Activated CD4-positive, alpha-beta T cell treated with anti-CD3 and anti-CD28 coated beads for 36 hours (primary cell): ENCODE results near the gene SLIT1. TPM values are rescaled to one million over a fixed set of nuclear protein-coding genes. Genes with fewer than 3 reads are reported as not detected.

Experiments
- ATAC-seq: fragments of 200-7000 bp; cut with Tn5 transposase; one replicate; pipeline ENCODE4 v1.10.0; 2021; ENCODE audit warnings: mild to moderate bottlenecking, moderate library complexity
- CTCF ChIA-PET: fragments of 350-600 bp; sonication (Branson Sonifier 250); formaldehyde crosslinking; loops from one replicate; lab custom pipeline; 2021; ENCODE audit warnings: antibody characterized with exemption; lab: Charles Lee
- POLR2A ChIA-PET: fragments of 350-600 bp; sonication (Branson Sonifier 250); formaldehyde crosslinking; loops from one replicate; lab custom pipeline; 2021; ENCODE audit warnings: antibody characterized with exemption, inconsistent platforms; lab: Charles Lee
- DNase-seq: peaks from one replicate; pipeline ENCODE4 v3.0.0-alpha.2; 2020
- H3K27ac Mint-ChIP-seq: one replicate; pipeline ENCODE4 v1.8.0; 2021; ENCODE audit warnings: mixed read lengths
- H3K27me3 Mint-ChIP-seq: one replicate; pipeline ENCODE4 v1.8.0; 2021; ENCODE audit warnings: mixed read lengths
- H3K36me3 Mint-ChIP-seq: one replicate; pipeline ENCODE4 v1.8.0; 2021; ENCODE audit warnings: low read depth, mixed read lengths
- H3K4me1 Mint-ChIP-seq: one replicate; pipeline ENCODE4 v1.8.0; 2021; ENCODE audit warnings: mixed read lengths
- H3K4me3 Mint-ChIP-seq: one replicate; pipeline ENCODE4 v1.8.0; 2021; ENCODE audit warnings: mild to moderate bottlenecking, moderate library complexity, mixed read lengths
- H3K9me3 Mint-ChIP-seq: one replicate; pipeline ENCODE4 v1.8.0; 2021; ENCODE audit warnings: low read depth, mixed read lengths
- intact Hi-C, 2 experiments: fragments of 100-400 bp; cut with DNase I in 1 of 2; cut with micrococcal nuclease in 1 of 2; formaldehyde crosslinking; loops; one replicate each; pipeline versions ENCODE4 v1.14.2 to v1.15.1; 2022 to 2024; cut with DNase I, micrococcal nuclease
- total RNA-seq, 2 experiments: library from RNA; stranded (reverse); gene quantifications; one replicate each; pipeline ENCODE4 v1.2.3, GENCODE V29; 2021

Gene SLIT1
- total RNA-seq, 2 experiments from 2014 or later = 0.94 to 1.4 TPM

- DNase-seq (no peak), ATAC-seq (no peak)
- peaks cover 2% of the 10 kb centered on the region for H3K27me3 Mint-ChIP-seq
- ChIA-PET POLR2A (no interaction called here), CTCF (no interaction called here)
- intact Hi-C loops = no loop called here
- H3K27ac Mint-ChIP-seq = no peak overlapping the region
- no peaks in the 10 kb centered on the region for H3K9me3 Mint-ChIP-seq
- no peaks in the 10 kb centered on the region for H3K4me1 Mint-ChIP-seq
- no peaks in the 10 kb centered on the region for H3K36me3 Mint-ChIP-seq
- H3K4me3 Mint-ChIP-seq = no peak overlapping the region
These were observed 46.9 kb downstream of the SLIT1 start for GRCh38 chr10:97138846-97139245.

DNA sequence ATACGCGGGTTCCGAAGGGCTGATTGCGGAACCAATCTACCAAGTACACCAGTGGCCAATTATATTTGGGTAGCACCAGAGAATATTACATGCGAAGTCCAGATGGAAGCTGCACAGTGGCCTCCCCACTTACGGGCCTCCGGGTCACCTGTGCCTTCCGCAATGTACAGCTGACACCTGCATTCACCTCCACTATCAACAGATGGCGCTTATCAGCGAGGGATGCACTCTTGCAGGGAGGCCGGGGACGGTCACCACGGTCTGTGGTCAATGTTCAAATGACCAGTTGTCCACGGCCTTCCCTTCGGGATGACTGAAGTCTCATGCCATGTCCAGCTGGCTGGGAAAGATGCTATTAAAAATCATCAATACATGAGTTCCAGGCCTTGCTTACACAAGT lies 47.6 kb downstream of the SLIT1 start:
- intact Hi-C loops = no loop called here
- no peaks in the 10 kb centered on the region for H3K9me3 Mint-ChIP-seq
- no peak overlapping the region for H3K27ac Mint-ChIP-seq
- ATAC-seq (no peak), DNase-seq (no peak)
- peaks cover 2% of the 10 kb centered on the region for H3K27me3 Mint-ChIP-seq
- H3K36me3 Mint-ChIP-seq = no peaks in the 10 kb centered on the region
- H3K4me3 Mint-ChIP-seq = no peak overlapping the region
- H3K4me1 Mint-ChIP-seq = no peaks in the 10 kb centered on the region
- ChIA-PET CTCF (interaction anchor here (1.4 to 2.6 kb wide), 3 partner anchors 65 to 100 kb away, joined by 4 to 13 read pairs (median 5); no protein-coding TSS in a partner anchor), POLR2A (no interaction called here)

DNA sequence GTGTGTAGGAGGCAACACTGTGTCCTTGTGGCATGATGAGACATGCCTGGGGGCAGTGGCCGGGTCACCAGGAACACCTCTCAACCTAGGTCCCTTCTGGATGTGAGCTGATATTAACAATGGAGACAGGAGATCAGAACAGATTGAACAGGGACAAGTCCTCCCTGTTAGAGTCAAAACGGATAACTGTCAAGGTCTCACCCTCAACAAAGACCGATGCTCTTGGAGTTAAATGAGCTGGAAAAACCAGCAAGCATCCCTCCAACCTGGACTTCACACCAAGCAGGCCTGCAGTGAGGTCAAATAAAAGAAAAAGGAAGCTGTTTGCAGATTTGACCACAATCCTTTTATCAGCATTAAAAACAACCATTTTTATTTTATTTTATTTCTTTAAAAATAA lies 49.0 kb downstream of the SLIT1 start:
- ChIA-PET POLR2A (no interaction called here), CTCF (interaction anchor here (1.3 to 2.6 kb wide), 5 partner anchors 20 to 102 kb away, joined by 3 to 13 read pairs (median 4); no protein-coding TSS in a partner anchor)
- H3K9me3 Mint-ChIP-seq = no peaks in the 10 kb centered on the region
- H3K27ac Mint-ChIP-seq = no peak overlapping the region
- H3K36me3 Mint-ChIP-seq = no peaks in the 10 kb centered on the region
- no peak overlapping the region for H3K4me3 Mint-ChIP-seq
- H3K4me1 Mint-ChIP-seq = no peaks in the 10 kb centered on the region
- ATAC-seq (no peak), DNase-seq (no peak)
- peaks cover 2% of the 10 kb centered on the region for H3K27me3 Mint-ChIP-seq
- intact Hi-C loops = no loop called here

DNA sequence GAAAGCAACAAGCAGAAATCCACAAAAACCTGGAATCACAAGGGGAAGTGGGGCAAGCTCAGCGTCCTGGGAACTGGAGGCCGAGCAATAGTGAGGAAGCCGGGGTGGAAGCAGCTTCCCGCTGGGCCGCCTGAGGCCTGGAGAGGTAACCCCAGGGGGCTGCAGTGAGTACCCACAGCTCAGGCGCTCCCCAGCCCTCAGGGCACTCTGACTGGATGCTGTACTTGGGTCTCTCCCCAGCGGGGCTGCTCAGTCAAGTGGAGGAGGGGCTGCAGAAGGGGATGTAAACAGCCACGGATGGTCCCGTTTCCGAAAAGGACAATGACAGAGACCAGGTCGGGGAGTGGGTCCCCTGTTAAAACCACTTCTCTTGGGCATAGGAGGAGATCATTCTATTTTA lies 50.3 kb downstream of the SLIT1 start:
- no peak overlapping the region for H3K4me3 Mint-ChIP-seq
- ChIA-PET CTCF (interaction anchor here (0.6 kb wide), 1 partner anchor 431 kb away, joined by 3 read pairs; no protein-coding TSS in a partner anchor), POLR2A (no interaction called here)
- ATAC-seq (no peak), DNase-seq (no peak)
- intact Hi-C loops = no loop called here
- H3K36me3 Mint-ChIP-seq = no peaks in the 10 kb centered on the region
- H3K27ac Mint-ChIP-seq = no peak overlapping the region
- no peaks in the 10 kb centered on the region for H3K9me3 Mint-ChIP-seq
- no peaks in the 10 kb centered on the region for H3K4me1 Mint-ChIP-seq
- no peaks in the 10 kb centered on the region for H3K27me3 Mint-ChIP-seq

- no peaks in the 10 kb centered on the region for H3K4me1 Mint-ChIP-seq
- ATAC-seq = no peak
These were observed 50.8 kb downstream of the SLIT1 start for GRCh38 chr10:97134983-97135382.

GRCh38 chr10:97134110-97134509 lies 51.6 kb downstream of the SLIT1 start:
- Mint-ChIP-seq H3K9me3 (no peaks in the 10 kb centered on the region), H3K27ac (no peak overlapping the region), H3K27me3 (no peaks in the 10 kb centered on the region), H3K4me1 (no peaks in the 10 kb centered on the region), H3K36me3 (no peaks in the 10 kb centered on the region), H3K4me3 (no peak overlapping the region)
- ATAC-seq (no peak), DNase-seq (no peak)
- POLR2A ChIA-PET = no interaction called here
- intact Hi-C loops = no loop called here
- CTCF ChIA-PET = no interaction called here

More at GRCh38 chr10:97134983-97135382, 50.8 kb downstream of the SLIT1 start:
- ChIA-PET CTCF (no interaction called here), POLR2A (no interaction called here)
- no peak for DNase-seq
- intact Hi-C loops = no loop called here
- H3K36me3 Mint-ChIP-seq = no peaks in the 10 kb centered on the region
- H3K27ac Mint-ChIP-seq = no peak overlapping the region
- H3K27me3 Mint-ChIP-seq = no peaks in the 10 kb centered on the region
- no peak overlapping the region for H3K4me3 Mint-ChIP-seq
- H3K9me3 Mint-ChIP-seq = no peaks in the 10 kb centered on the region

DNA sequence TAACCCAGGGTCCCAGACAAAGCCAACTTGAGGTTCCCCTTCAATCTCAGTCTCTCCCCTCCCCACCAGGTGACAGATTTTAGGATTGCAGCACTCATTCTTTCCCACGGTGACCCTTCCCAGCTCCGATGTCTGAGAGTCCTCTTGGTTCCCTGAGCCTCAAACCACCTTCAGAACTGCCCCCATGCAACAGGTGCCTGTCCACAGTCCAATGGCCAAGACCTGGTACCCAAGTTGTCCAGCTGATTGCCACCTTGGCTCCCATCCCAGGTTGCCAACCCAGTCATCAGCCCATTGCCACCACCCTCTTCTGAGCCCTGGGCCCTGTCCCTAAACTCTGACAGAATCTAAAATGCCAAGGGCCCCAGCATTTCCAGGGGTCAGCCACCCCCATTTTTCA lies 53.5 kb downstream of the SLIT1 start:
- ChIA-PET CTCF (interaction anchor here (0.5 to 1.1 kb wide), 3 partner anchors 16 to 107 kb away, joined by 3 to 4 read pairs (median 3); no protein-coding TSS in a partner anchor), POLR2A (no interaction called here)
- Mint-ChIP-seq H3K4me1 (no peaks in the 10 kb centered on the region), H3K4me3 (no peak overlapping the region), H3K36me3 (no peaks in the 10 kb centered on the region), H3K27ac (no peak overlapping the region), H3K27me3 (no peaks in the 10 kb centered on the region), H3K9me3 (no peaks in the 10 kb centered on the region)
- intact Hi-C loops = no loop called here
- ATAC-seq (no peak), DNase-seq (no peak)

DNA sequence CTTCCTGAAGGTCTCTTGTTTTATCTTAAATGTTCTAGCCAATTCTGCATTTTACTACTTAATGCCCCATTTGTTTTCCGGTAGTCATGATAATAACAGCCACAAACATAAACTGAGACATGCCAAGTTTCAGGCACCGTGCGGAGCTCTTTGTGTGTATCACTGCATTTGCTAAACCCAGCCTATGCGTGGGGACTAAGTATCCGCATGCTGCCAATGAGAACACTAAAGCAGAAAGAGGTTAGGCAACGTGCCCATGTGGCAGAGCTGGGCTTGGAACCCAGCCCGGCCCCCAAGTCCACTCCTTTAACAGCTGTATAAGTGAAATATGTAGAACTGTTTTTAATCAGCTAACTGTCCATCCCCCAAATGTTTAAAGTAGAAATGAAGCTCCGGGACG lies 54.1 kb downstream of the SLIT1 start:
- ChIA-PET CTCF (interaction anchor here (0.7 to 1.1 kb wide), 3 partner anchors 27 to 106 kb away, joined by 3 to 5 read pairs (median 4); no protein-coding TSS in a partner anchor), POLR2A (no interaction called here)
- DNase-seq = no peak
- Mint-ChIP-seq H3K4me1 (no peaks in the 10 kb centered on the region), H3K27me3 (no peaks in the 10 kb centered on the region), H3K9me3 (no peaks in the 10 kb centered on the region), H3K27ac (no peak overlapping the region), H3K4me3 (no peak overlapping the region), H3K36me3 (no peaks in the 10 kb centered on the region)
- ATAC-seq = no peak
- intact Hi-C loops = no loop called here

DNA sequence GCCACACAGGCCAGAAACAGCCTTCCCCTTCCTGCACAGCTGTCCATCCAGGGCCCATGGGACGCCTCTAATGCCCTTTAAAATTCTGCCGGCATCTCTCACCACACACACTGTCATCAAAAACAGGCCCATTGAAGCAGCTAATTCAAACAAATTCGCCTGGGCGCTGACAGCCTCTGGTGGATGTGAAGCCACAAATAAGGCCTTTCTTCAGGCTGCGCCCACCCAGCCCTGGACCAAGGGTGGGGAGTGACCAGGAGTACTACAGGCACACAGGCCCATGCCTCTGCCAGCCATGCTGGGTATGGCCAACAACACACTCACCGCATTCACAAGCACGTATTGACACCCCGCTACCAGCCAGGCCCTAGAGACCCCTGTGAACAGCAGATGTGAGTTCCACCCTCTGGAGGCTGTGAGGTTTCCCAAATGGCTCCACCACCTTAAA lies 54.6 kb downstream of the SLIT1 start:
- ATAC-seq = no peak
- CTCF ChIA-PET = interaction anchor here (0.7 kb wide), 1 partner anchor 28 kb away, joined by 5 read pairs; no protein-coding TSS in a partner anchor
- H3K9me3 Mint-ChIP-seq = no peaks in the 10 kb centered on the region
- DNase-seq = no peak
- H3K4me1 Mint-ChIP-seq = no peaks in the 10 kb centered on the region
- H3K4me3 Mint-ChIP-seq = no peak overlapping the region
- no peaks in the 10 kb centered on the region for H3K36me3 Mint-ChIP-seq
- intact Hi-C loops = no loop called here
- no peaks in the 10 kb centered on the region for H3K27me3 Mint-ChIP-seq
- POLR2A ChIA-PET = no interaction called here
- H3K27ac Mint-ChIP-seq = no peak overlapping the region

GRCh38 chr10:97129666-97130065 lies 56.1 kb downstream of the SLIT1 start:
- POLR2A ChIA-PET = no interaction called here
- CTCF ChIA-PET = interaction anchor here (0.6 to 0.8 kb wide), 3 partner anchors 9 to 149 kb away, joined by 3 read pairs; no protein-coding TSS in a partner anchor
- Mint-ChIP-seq H3K9me3 (no peaks in the 10 kb centered on the region), H3K4me3 (no peak overlapping the region), H3K4me1 (no peaks in the 10 kb centered on the region), H3K27me3 (no peaks in the 10 kb centered on the region), H3K36me3 (no peaks in the 10 kb centered on the region), H3K27ac (no peak overlapping the region)
- ATAC-seq (no peak), DNase-seq (no peak)
- intact Hi-C loops = no loop called here

GRCh38 chr10:97128516-97129154 lies 57.1 kb downstream of the SLIT1 start:
- Mint-ChIP-seq H3K9me3 (no peaks in the 10 kb centered on the region), H3K27me3 (no peaks in the 10 kb centered on the region), H3K36me3 (no peaks in the 10 kb centered on the region), H3K27ac (no peak overlapping the region), H3K4me1 (no peaks in the 10 kb centered on the region), H3K4me3 (no peak overlapping the region)
- intact Hi-C loops = no loop called here
- ATAC-seq (no peak), DNase-seq (no peak)
- ChIA-PET POLR2A (no interaction called here), CTCF (interaction anchor here (0.8 to 1.3 kb wide), 3 partner anchors 8 to 92 kb away, joined by 3 to 5 read pairs (median 3); no protein-coding TSS in a partner anchor)

DNA sequence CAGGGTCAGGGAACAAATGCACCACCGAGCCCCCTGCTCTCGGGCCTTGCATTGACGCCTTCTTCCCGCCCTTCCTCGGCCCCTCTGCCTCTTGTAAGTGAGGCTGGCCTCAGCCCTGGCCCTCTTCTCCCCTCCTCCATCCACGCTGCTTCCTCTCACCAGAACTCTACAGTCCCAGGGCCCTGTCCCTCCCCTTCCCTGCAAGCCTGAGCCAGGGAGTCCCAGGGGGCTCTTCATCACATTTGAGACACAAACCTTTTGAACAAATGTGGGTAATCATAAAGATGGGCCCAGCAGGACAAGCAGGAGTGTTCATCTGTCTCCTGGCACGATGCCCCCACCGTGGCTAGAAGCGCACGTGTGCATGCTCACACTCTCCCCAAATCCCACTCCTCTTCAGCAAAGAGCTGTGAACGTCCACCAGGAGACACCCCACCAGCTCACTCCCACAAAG lies 57.7 kb downstream of the SLIT1 start:
- ChIA-PET POLR2A (no interaction called here), CTCF (interaction anchor here (1.0 to 1.3 kb wide), 2 partner anchors 46 to 91 kb away, joined by 3 to 5 read pairs; no protein-coding TSS in a partner anchor)
- Mint-ChIP-seq H3K27ac (no peak overlapping the region), H3K4me1 (no peaks in the 10 kb centered on the region), H3K4me3 (no peak overlapping the region), H3K27me3 (no peaks in the 10 kb centered on the region), H3K9me3 (no peaks in the 10 kb centered on the region), H3K36me3 (no peaks in the 10 kb centered on the region)
- intact Hi-C loops = no loop called here
- ATAC-seq (no peak), DNase-seq (no peak)
